Karpas-422 (cell line): ENCODE results near the gene TCP11X1. TPM values are rescaled to one million over a fixed set of nuclear protein-coding genes. Genes with fewer than 3 reads are reported as not detected.

ENCODE experiments used
- total RNA-seq: library from RNA; depleted of rRNA; stranded (reverse); fragments of >200 nt; shearing (Covaris generic); gene quantifications from 2 replicates; pipeline ENCODE4 v1.2.3, GENCODE V29; 2014; ENCODE audit warnings: low replicate concordance; rRNA removed

The TCP11X1 gene
- total RNA-seq, 1 experiment from 2014 or later = not detected

Other genes with a start within 250 kb of the TCP11X1 start
- not detected in 2 replicates for gene TCEAL2, start 89.6 kb upstream of the TCP11X1 start, total RNA-seq
- gene TCEAL6, start 72.8 kb upstream of the TCP11X1 start, total RNA-seq = not detected in 2 replicates
- 8.4 and 10.2 TPM in 2 replicates for gene BEX5, start 59.3 kb upstream of the TCP11X1 start, total RNA-seq
- not detected in 2 replicates for gene NXF2, start 31.9 kb downstream of the TCP11X1 start, total RNA-seq
- gene NXF2B, start 224.7 kb downstream of the TCP11X1 start, total RNA-seq = not detected in 2 replicates